Endothelial cell (in vitro differentiated cells): ENCODE data around the gene DMXL2. TPM values are rescaled to one million over a fixed set of nuclear protein-coding genes. Genes with fewer than 3 reads are reported as not detected.
"Not testable (repeated sequence)": the region's sequence is repeated elsewhere in the genome, so short reads cannot be mapped to it uniquely, and the experiment has no call there.

Source experiments
- DNase-seq: peaks from one replicate; pipeline ENCODE4 v3.0.0; 2021; ENCODE audit warnings: low spot score
- H3K27ac Mint-ChIP-seq: one replicate; pipeline ENCODE4 v1.8.0; 2021; ENCODE audit warnings: mixed read lengths, inconsistent platforms; ENCODE audit not compliant: unreplicated experiment
- H3K27me3 Mint-ChIP-seq: one replicate; pipeline ENCODE4 v1.8.0; 2021; ENCODE audit warnings: mild to moderate bottlenecking, moderate library complexity, mixed read lengths, inconsistent platforms; ENCODE audit not compliant: unreplicated experiment
- H3K36me3 Mint-ChIP-seq: one replicate; pipeline ENCODE4 v1.8.0; 2021; ENCODE audit warnings: mild to moderate bottlenecking, low read depth, mixed read lengths, inconsistent platforms; ENCODE audit not compliant: unreplicated experiment
- H3K4me1 Mint-ChIP-seq: one replicate; pipeline ENCODE4 v1.8.0; 2021; ENCODE audit warnings: mild to moderate bottlenecking, mixed read lengths, inconsistent platforms; ENCODE audit not compliant: unreplicated experiment
- H3K4me3 Mint-ChIP-seq: one replicate; pipeline ENCODE4 v1.8.0; 2021; ENCODE audit warnings: mild to moderate bottlenecking, mixed read lengths, inconsistent platforms; ENCODE audit not compliant: unreplicated experiment
- H3K9me3 Mint-ChIP-seq: one replicate; pipeline ENCODE4 v1.8.0; 2021; ENCODE audit warnings: mixed read lengths, inconsistent platforms; ENCODE audit not compliant: unreplicated experiment
- CTCF ChIP-seq: fragments of 200-600 bp; sonication (generic); IDR thresholded peaks from one replicate; pipeline ENCODE4 v1.5.0; 2021; ENCODE audit warnings: antibody characterized with exemption; ENCODE audit not compliant: unreplicated experiment
- total RNA-seq: library from RNA; stranded (reverse); fragmentation: NEBNext Ultra II Directional; extraction: Animal tissue kit (Norgen Biotek cat#: 25700); gene quantifications from one replicate; pipeline ENCODE4 v1.2.1, GENCODE V29; 2021; ENCODE audit not compliant: unreplicated experiment

Gene DMXL2
- total RNA-seq, 1 donor from 2014 or later: 33.1 TPM

- DNase-seq: no peak
- no peak for TF ChIP-seq CTCF
- no peak overlapping the region for H3K27ac Mint-ChIP-seq
- H3K36me3 Mint-ChIP-seq: peaks cover 28% of the 10 kb centered on the region
- no peaks in the 10 kb centered on the region for H3K9me3 Mint-ChIP-seq
- no peak overlapping the region for H3K4me3 Mint-ChIP-seq
- no peaks in the 10 kb centered on the region for H3K27me3 Mint-ChIP-seq
- peaks cover 5% of the 10 kb centered on the region for H3K4me1 Mint-ChIP-seq
Observed at GRCh38 chr15:51448622-51449399, 173.8 kb downstream of the DMXL2 start.

- H3K4me1 Mint-ChIP-seq: peaks cover 5% of the 10 kb centered on the region
- no peak overlapping the region for H3K4me3 Mint-ChIP-seq
- TF ChIP-seq CTCF: no peak
- H3K9me3 Mint-ChIP-seq: no peaks in the 10 kb centered on the region
- no peaks in the 10 kb centered on the region for H3K27me3 Mint-ChIP-seq
- DNase-seq: no peak
- no peak overlapping the region for H3K27ac Mint-ChIP-seq
- H3K36me3 Mint-ChIP-seq: peaks cover 26% of the 10 kb centered on the region
Observed at GRCh38 chr15:51447855-51448621, 174.5 kb downstream of the DMXL2 start.

GRCh38 chr15:51446029-51446744 lies 176.4 kb downstream of the DMXL2 start:
- peaks cover 26% of the 10 kb centered on the region for H3K36me3 Mint-ChIP-seq
- not testable (repeated sequence) for H3K27me3 Mint-ChIP-seq, H3K27ac Mint-ChIP-seq, H3K4me3 Mint-ChIP-seq, DNase-seq, H3K4me1 Mint-ChIP-seq, H3K9me3 Mint-ChIP-seq

GRCh38 chr15:51444807-51445206 lies 177.8 kb downstream of the DMXL2 start:
- Mint-ChIP-seq H3K4me3 (no peak overlapping the region), H3K36me3 (peaks cover 22% of the 10 kb centered on the region), H3K9me3 (no peaks in the 10 kb centered on the region), H3K27ac (no peak overlapping the region), H3K4me1 (no peaks in the 10 kb centered on the region), H3K27me3 (no peaks in the 10 kb centered on the region)
- no peak for TF ChIP-seq CTCF
- DNase-seq: no peak

GRCh38 chr15:51444112-51444511 lies 178.5 kb downstream of the DMXL2 start:
- Mint-ChIP-seq H3K9me3 (no peaks in the 10 kb centered on the region), H3K4me3 (peak overlapping the region; percentile 62), H3K27ac (no peak overlapping the region), H3K27me3 (no peaks in the 10 kb centered on the region), H3K4me1 (no peaks in the 10 kb centered on the region), H3K36me3 (peaks cover 15% of the 10 kb centered on the region)
- no peak for DNase-seq
- TF ChIP-seq CTCF: no peak
